Peyer's patch (tissue), 4 donors: Measurements from ENCODE around the gene NTS. TPM values are rescaled to one million over a fixed set of nuclear protein-coding genes. Genes with fewer than 3 reads are reported as not detected.

Experiments
- DNase-seq, 3 donors: peaks; one replicate each; pipeline ENCODE4 v3.0.0-alpha.2; 2017 to 2019
- H3K27ac ChIP-seq, 4 donors: fragments of 200-600 bp; sonication (generic); one replicate each; pipeline ENCODE4 v1.5.1; 2016 to 2019
- H3K27me3 ChIP-seq, 2 donors: fragments of 200-600 bp; sonication (generic); one replicate each; pipeline ENCODE4 v1.5.1; 2019
- H3K36me3 ChIP-seq, 3 donors: fragments of 200-600 bp; sonication (generic); one replicate each; pipeline ENCODE4 v1.5.1; 2016 to 2019
- H3K4me1 ChIP-seq, 4 donors: fragments of 200-600 bp; sonication (generic); one replicate each; pipeline ENCODE4 v1.5.1; 2016 to 2019
- H3K4me3 ChIP-seq, 4 donors: fragments of 200-600 bp; sonication (generic); 1 replicate in 3 of 4; 2 replicates in 1 of 4; pipeline ENCODE4 v1.5.1; 2016 to 2019; ENCODE audit warnings: mild to moderate bottlenecking in 1 of 4
- H3K9me3 ChIP-seq, 4 donors: fragments of 200-600 bp; sonication (generic); one replicate each; pipeline ENCODE4 v1.5.1; 2016 to 2019; ENCODE audit warnings: mild to moderate bottlenecking in 1 of 4
- CTCF ChIP-seq, 6 experiments: fragments of 450-650 bp in 4 of 6; fragments of 200-600 bp in 2 of 6; sonication (generic) in 1 of 6; IDR thresholded peaks; one replicate each; pipeline ENCODE4 v1.5.1; 2017 to 2019; ENCODE audit warnings: antibody characterized with exemption in 6 of 6, mild to moderate bottlenecking in 3 of 6, moderate library complexity in 1 of 6
- POLR2A ChIP-seq, 2 donors: fragments of 450-650 bp; IDR thresholded peaks; one replicate each; pipeline ENCODE4 v1.5.1; 2017; ENCODE audit warnings: antibody characterized with exemption in 2 of 2, mild to moderate bottlenecking in 2 of 2, moderate library complexity in 2 of 2
- total RNA-seq, 4 donors: library from RNA; depleted of rRNA; stranded (reverse); fragments of >200 nt; gene quantifications; one replicate each; pipeline ENCODE4 v1.1.0, GENCODE V29; 2016

Gene NTS
- total RNA-seq, 4 donors from 2014 or later, result 35.4 to 241 (median 72.8) TPM; not detected in 1

GRCh38 chr12:85834378-85834777 is 39.7 kb upstream of the NTS start:
- no peak for DNase-seq
- Histone ChIP-seq H3K4me1 (no peaks in the 10 kb centered on the region), H3K27me3 (no peaks in the 10 kb centered on the region), H3K9me3 (no peaks in the 10 kb centered on the region), H3K4me3 (no peak overlapping the region), H3K27ac (no peak overlapping the region), H3K36me3 (no peaks in the 10 kb centered on the region)
- no peak for TF ChIP-seq POLR2A (IDR thresholded peaks at IDR 0.05)
- TF ChIP-seq CTCF (IDR thresholded peaks at IDR 0.05), result no peak

- DNase-seq, result no peak
- Histone ChIP-seq H3K4me3 (peak overlapping the region in 3 of 4 donors; percentile 19 to 51 (median 42)), H3K27ac (peak overlapping the region in 3 of 4 donors; percentile 40 to 83 (median 43)), H3K4me1 (no peaks in the 10 kb centered on the region), H3K27me3 (no peaks in the 10 kb centered on the region), H3K36me3 (no peaks in the 10 kb centered on the region), H3K9me3 (no peaks in the 10 kb centered on the region)
- TF ChIP-seq CTCF (IDR thresholded peaks at IDR 0.05) (no peak), POLR2A (IDR thresholded peaks at IDR 0.05) (no peak)
Observed at GRCh38 chr12:85835426-85836196, 38.5 kb upstream of the NTS start.

GRCh38 chr12:85836197-85837090 is 37.7 kb upstream of the NTS start, which contains the start of gene RASSF9:
RASSF9 (minus strand) TSS chr12:85836409; CDS start chr12:85836201, 208 bp downstream.
- Histone ChIP-seq H3K9me3 (no peaks in the 10 kb centered on the region), H3K27me3 (no peaks in the 10 kb centered on the region), H3K36me3 (no peaks in the 10 kb centered on the region), H3K27ac (peak within 1 kb of the TSS in 3 of 4 donors; percentile 40 to 83 (median 43)), H3K4me1 (no peaks in the 10 kb centered on the region), H3K4me3 (peak within 1 kb of the TSS in 3 of 4 donors; percentile 19 to 51 (median 42))
- TF ChIP-seq POLR2A (IDR thresholded peaks at IDR 0.05), result no peak
- TF ChIP-seq CTCF (IDR thresholded peaks at IDR 0.05), result no peak
- DNase-seq, result peak in 2 of 3 donors; percentile 57 to 78

GRCh38 chr12:85843606-85844310 is 30.3 kb upstream of the NTS start:
- no peak for DNase-seq

More at GRCh38 chr12:85843606-85844310, 30.3 kb upstream of the NTS start:
- no peak for TF ChIP-seq CTCF (IDR thresholded peaks at IDR 0.05)
- TF ChIP-seq POLR2A (IDR thresholded peaks at IDR 0.05), result no peak
- H3K4me3 ChIP-seq, result no peak overlapping the region
- H3K27me3 ChIP-seq, result no peaks in the 10 kb centered on the region
- no peak overlapping the region for H3K27ac ChIP-seq
- no peaks in the 10 kb centered on the region for H3K4me1 ChIP-seq
- no peaks in the 10 kb centered on the region for H3K9me3 ChIP-seq
- H3K36me3 ChIP-seq, result no peaks in the 10 kb centered on the region
